A673 (cell line): Measurements from ENCODE around the gene NBEA.

Experiments used
- EZH2 ChIP-seq: fragments of 200-600 bp; sonication (generic); IDR thresholded peaks from 2 replicates; pipeline ENCODE4 v1.6.1; 2017; ENCODE audit warnings: borderline replicate concordance, low read depth, mild to moderate bottlenecking, mixed read lengths, antibody characterized with exemption, low read length; ENCODE audit not compliant: poor library complexity, severe bottlenecking
- TF ChIP-seq, protein P1 (sequence below): fragments of 300-800, 200-600 bp; sonication (generic); conservative IDR thresholded peaks from 2 replicates; pipeline ENCODE4 v1.5.1; 2017; ENCODE audit warnings: low read depth, mild to moderate bottlenecking, antibody characterized with exemption, low read length, moderate library complexity, mixed read lengths

DNA sequence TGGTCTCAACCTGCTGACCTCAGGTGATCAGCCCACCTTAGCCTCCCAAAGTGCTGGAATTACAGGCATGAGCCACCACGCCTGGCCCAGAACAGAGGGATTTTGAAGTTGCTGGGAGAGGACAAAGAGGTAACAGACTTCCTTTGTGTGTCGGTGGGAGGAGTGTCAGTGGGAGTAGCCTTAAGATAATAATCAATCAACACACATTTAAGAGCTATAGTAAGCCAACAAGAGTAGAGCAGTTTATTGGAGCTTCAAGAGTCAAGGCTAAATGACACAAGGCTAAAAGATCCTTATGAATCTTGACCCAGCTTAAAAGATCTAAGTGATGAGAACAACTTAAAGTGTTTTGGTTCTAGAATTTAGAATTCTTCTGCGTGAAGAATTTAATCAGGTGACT is 47.3 kb upstream of the NBEA start:
- TF ChIP-seq, protein P1, sequence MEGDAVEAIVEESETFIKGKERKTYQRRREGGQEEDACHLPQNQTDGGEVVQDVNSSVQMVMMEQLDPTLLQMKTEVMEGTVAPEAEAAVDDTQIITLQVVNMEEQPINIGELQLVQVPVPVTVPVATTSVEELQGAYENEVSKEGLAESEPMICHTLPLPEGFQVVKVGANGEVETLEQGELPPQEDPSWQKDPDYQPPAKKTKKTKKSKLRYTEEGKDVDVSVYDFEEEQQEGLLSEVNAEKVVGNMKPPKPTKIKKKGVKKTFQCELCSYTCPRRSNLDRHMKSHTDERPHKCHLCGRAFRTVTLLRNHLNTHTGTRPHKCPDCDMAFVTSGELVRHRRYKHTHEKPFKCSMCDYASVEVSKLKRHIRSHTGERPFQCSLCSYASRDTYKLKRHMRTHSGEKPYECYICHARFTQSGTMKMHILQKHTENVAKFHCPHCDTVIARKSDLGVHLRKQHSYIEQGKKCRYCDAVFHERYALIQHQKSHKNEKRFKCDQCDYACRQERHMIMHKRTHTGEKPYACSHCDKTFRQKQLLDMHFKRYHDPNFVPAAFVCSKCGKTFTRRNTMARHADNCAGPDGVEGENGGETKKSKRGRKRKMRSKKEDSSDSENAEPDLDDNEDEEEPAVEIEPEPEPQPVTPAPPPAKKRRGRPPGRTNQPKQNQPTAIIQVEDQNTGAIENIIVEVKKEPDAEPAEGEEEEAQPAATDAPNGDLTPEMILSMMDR: no peak
- no peak for TF ChIP-seq EZH2
